ENCODE measurements around the gene HSPB1. TPM values are rescaled to one million over a fixed set of nuclear protein-coding genes. Genes with fewer than 3 reads are reported as not detected.
A peak's percentile ranks its signal among the peaks of the same experiment; 100 is the strongest.

Gene HSPB1
- 1,000 to 10,000 TPM in 3 of 4 donors, 100 to 1,000 TPM in 1; 981 to 2,288 (median 2,045) TPM for total RNA-seq

- H3K36me3 ChIP-seq, result no peaks in the 10 kb centered on the region
- 0% methylated on average over 12 of the region's 75 CpGs for WGBS
- peak within 1 kb of the TSS; percentile 89 for H3K4me3 ChIP-seq
- DNase-seq (ENCODE audit: low spot score in 2 of 2), result peak; percentile 95
- peaks cover 68% of the 10 kb centered on the region for H3K4me1 ChIP-seq
- H3K27me3 ChIP-seq, result no peaks in the 10 kb centered on the region
- TF ChIP-seq, protein P1, sequence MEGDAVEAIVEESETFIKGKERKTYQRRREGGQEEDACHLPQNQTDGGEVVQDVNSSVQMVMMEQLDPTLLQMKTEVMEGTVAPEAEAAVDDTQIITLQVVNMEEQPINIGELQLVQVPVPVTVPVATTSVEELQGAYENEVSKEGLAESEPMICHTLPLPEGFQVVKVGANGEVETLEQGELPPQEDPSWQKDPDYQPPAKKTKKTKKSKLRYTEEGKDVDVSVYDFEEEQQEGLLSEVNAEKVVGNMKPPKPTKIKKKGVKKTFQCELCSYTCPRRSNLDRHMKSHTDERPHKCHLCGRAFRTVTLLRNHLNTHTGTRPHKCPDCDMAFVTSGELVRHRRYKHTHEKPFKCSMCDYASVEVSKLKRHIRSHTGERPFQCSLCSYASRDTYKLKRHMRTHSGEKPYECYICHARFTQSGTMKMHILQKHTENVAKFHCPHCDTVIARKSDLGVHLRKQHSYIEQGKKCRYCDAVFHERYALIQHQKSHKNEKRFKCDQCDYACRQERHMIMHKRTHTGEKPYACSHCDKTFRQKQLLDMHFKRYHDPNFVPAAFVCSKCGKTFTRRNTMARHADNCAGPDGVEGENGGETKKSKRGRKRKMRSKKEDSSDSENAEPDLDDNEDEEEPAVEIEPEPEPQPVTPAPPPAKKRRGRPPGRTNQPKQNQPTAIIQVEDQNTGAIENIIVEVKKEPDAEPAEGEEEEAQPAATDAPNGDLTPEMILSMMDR (IDR thresholded peaks at IDR 0.05), result no peak
- TF ChIP-seq POLR2AphosphoS5 (IDR thresholded peaks at IDR 0.05) (peak in 2 of 3 donors; percentile 77 to 90), POLR2A (IDR thresholded peaks at IDR 0.05) (peak in 1 of 2 donors; percentile 83), EP300 (IDR thresholded peaks at IDR 0.05) (no peak)
- H3K9me3 ChIP-seq, result no peaks in the 10 kb centered on the region
- H3K27ac ChIP-seq, result peak within 1 kb of the TSS; percentile 93
Observed at GRCh38 chr7:76302347-76303201, at the start of gene HSPB1. Gene HSPB1, plus strand, starts transcription at chr7:76302673. Its CDS starts 40 bp downstream, at chr7:76302713.

DNA sequence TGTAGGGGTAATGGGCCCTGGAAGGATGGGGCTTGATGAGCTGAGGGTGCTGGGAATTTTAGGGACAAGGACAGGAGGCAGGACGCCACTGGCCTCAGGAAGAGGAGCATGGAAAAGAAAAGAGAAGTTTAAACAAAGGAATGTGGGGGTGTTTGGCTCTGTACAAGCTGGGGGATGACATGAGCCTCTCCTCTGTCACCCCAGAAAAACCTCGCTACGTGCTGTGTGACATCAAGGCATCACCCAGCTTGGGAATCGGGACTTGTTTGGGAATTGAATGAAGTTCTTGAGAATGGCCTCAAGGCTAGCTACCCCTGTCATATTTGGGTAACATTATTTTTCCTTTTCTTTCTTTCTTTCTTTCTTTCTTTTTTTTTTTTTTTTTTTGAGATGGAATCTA is 47.7 kb upstream of the HSPB1 start:
- no peaks in the 10 kb centered on the region for H3K9me3 ChIP-seq
- TF ChIP-seq, protein P1 (IDR thresholded peaks at IDR 0.05), result no peak
- TF ChIP-seq EP300 (IDR thresholded peaks at IDR 0.05), result no peak
- TF ChIP-seq POLR2AphosphoS5 (IDR thresholded peaks at IDR 0.05), result no peak
- TF ChIP-seq POLR2A (IDR thresholded peaks at IDR 0.05), result no peak
- peaks cover 12% of the 10 kb centered on the region for H3K27me3 ChIP-seq
- H3K27ac ChIP-seq, result no peak overlapping the region
- no peak overlapping the region for H3K4me3 ChIP-seq
- DNase-seq (ENCODE audit: low spot score in 2 of 2), result no peak
- peaks cover 2% of the 10 kb centered on the region for H3K4me1 ChIP-seq
- no peaks in the 10 kb centered on the region for H3K36me3 ChIP-seq
- 91% methylated on average over 4 of the region's 4 CpGs for WGBS

- WGBS, result 36% methylated on average over 8 of the region's 8 CpGs
Observed at GRCh38 chr7:76257973-76258372, 44.5 kb upstream of the HSPB1 start.

DNA sequence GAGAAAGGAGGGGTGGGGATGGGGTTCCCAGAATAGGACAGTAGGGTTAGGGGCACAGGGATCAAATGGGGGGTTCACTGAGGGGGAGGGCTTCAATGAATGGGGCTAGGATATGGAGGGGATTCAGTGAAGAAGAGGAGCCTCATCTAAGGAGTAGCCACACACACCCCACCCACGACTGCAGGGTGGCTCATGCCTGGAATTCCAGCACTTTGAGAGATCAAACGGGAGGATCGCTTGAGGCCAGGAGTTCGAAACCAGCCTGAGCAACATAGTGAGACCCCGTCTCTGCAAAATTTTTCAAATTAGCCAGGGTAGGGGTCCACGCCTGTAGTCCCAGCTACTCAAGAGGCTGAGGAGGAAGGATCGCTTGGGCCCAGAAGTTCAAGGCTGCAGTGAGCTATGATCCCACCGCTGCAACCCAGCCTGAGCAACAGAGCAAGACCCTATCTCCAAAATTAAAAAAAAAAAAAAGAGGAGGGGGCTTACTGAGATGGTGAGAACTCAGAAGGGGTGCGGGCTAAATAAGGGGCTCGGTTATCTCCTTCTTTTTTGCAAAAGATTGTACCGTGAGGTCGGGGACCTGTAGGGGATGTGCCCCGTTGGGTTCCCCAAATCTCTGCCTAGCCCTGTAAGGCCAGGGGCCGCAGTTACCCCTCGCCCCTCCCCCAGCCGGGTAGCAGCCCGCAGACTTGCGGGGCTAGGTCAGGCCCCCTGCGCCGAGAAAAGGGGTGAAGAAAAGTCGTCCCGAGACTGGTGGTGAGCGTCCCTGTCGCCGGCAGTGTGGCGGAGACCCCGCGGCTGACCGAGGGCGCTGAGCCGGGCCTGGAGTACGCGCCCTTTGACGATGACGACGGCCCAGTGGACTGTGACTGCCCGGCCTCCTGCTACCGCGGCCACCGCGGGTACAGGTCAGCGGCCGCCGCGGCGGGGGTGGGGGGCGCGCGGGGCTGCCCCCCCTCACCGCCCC is 43.1 kb upstream of the HSPB1 start:
- peaks cover 7% of the 10 kb centered on the region for H3K4me1 ChIP-seq
- TF ChIP-seq, protein P1 (IDR thresholded peaks at IDR 0.05), result no peak
- no peak for TF ChIP-seq EP300 (IDR thresholded peaks at IDR 0.05)
- TF ChIP-seq POLR2A (IDR thresholded peaks at IDR 0.05), result no peak
- TF ChIP-seq POLR2AphosphoS5 (IDR thresholded peaks at IDR 0.05), result no peak
- 23% methylated on average over 29 of the region's 50 CpGs for WGBS
- H3K36me3 ChIP-seq, result no peaks in the 10 kb centered on the region
- H3K27me3 ChIP-seq, result peaks cover 27% of the 10 kb centered on the region
- DNase-seq (ENCODE audit: low spot score in 2 of 2), result no peak
- no peak overlapping the region for H3K27ac ChIP-seq
- no peaks in the 10 kb centered on the region for H3K9me3 ChIP-seq
- H3K4me3 ChIP-seq, result peak overlapping the region; percentile 39

More at GRCh38 chr7:76257973-76258372, 44.5 kb upstream of the HSPB1 start:
- no peaks in the 10 kb centered on the region for H3K36me3 ChIP-seq
- TF ChIP-seq, protein P1 (IDR thresholded peaks at IDR 0.05), result no peak
- no peak for TF ChIP-seq EP300 (IDR thresholded peaks at IDR 0.05)
- TF ChIP-seq POLR2AphosphoS5 (IDR thresholded peaks at IDR 0.05), result no peak
- TF ChIP-seq POLR2A (IDR thresholded peaks at IDR 0.05), result no peak
- H3K27me3 ChIP-seq, result peaks cover 27% of the 10 kb centered on the region
- H3K4me3 ChIP-seq, result no peak overlapping the region
- no peak overlapping the region for H3K27ac ChIP-seq
- no peaks in the 10 kb centered on the region for H3K9me3 ChIP-seq
- peaks cover 7% of the 10 kb centered on the region for H3K4me1 ChIP-seq
- no peak for DNase-seq (ENCODE audit: low spot score in 2 of 2)

All from suprapubic skin (tissue), 4 donors.